ENCODE measurements around the gene LEPROT. TPM values are rescaled to one million over a fixed set of nuclear protein-coding genes. Genes with fewer than 3 reads are reported as not detected.

The LEPROT gene
- total RNA-seq, 1 donor from 2014 or later = 56.0 TPM

- no peaks in the 10 kb centered on the region for H3K36me3 Mint-ChIP-seq (ENCODE audit: unreplicated experiment)
- TF ChIP-seq CTCF (IDR thresholded peaks at IDR 0.05; ENCODE audit: partially characterized antibody, unreplicated experiment) = no peak
- no peak overlapping the region for H3K4me3 Mint-ChIP-seq (ENCODE audit: unreplicated experiment)
Measured at GRCh38 chr1:65477414-65478378, 57.2 kb downstream of the LEPROT start.

DNA sequence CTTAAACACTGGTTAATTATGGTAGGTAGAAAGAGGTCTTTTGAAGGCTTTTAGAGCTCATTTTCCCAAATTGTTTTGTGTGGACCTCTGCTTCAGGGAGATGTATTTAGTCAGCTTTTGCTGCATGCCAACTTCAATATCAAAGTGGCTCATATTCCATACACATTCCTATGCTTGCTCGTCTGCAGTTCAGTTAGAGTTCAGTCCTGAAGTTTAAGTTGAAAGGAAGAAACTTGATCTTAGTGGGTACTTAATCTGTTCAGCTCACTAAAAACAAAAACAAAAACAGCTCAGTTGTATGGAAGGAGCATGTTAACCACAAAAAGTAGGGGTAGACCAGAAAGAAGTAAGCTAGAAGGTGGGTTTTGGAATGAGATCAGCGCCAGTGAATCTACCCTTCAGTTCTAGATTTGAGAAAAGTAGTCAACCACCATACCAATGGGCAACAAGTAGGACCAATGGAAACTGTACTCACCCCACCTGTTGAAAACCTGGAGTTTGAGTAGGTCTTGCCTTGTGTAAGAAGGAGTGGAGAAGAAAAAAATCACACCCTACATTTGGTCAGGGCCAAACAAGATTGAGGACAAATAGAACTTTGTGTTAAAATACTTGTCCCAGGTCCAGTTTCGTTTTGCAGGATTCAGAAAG is 58.0 kb downstream of the LEPROT start:
- Mint-ChIP-seq H3K27ac (ENCODE audit: unreplicated experiment) (no peak overlapping the region), H3K4me1 (ENCODE audit: low read depth, unreplicated experiment) (peaks cover 1% of the 10 kb centered on the region), H3K4me3 (ENCODE audit: unreplicated experiment) (no peak overlapping the region), H3K27me3 (ENCODE audit: unreplicated experiment) (no peaks in the 10 kb centered on the region), H3K36me3 (ENCODE audit: unreplicated experiment) (no peaks in the 10 kb centered on the region), H3K9me3 (ENCODE audit: unreplicated experiment) (no peaks in the 10 kb centered on the region)
- no peak for TF ChIP-seq CTCF (IDR thresholded peaks at IDR 0.05; ENCODE audit: partially characterized antibody, unreplicated experiment)
- DNase-seq = no peak

More at GRCh38 chr1:65477414-65478378, 57.2 kb downstream of the LEPROT start:
- Mint-ChIP-seq H3K27ac (ENCODE audit: unreplicated experiment) (no peak overlapping the region), H3K4me1 (ENCODE audit: low read depth, unreplicated experiment) (peaks cover 5% of the 10 kb centered on the region), H3K9me3 (ENCODE audit: unreplicated experiment) (peaks cover under 1% of the 10 kb centered on the region), H3K27me3 (ENCODE audit: unreplicated experiment) (no peaks in the 10 kb centered on the region)
- no peak for DNase-seq

GRCh38 chr1:65479554-65480204 is 59.2 kb downstream of the LEPROT start:
- no peaks in the 10 kb centered on the region for H3K4me1 Mint-ChIP-seq (ENCODE audit: low read depth, unreplicated experiment)
- H3K9me3 Mint-ChIP-seq (ENCODE audit: unreplicated experiment) = no peaks in the 10 kb centered on the region
- peaks cover 2% of the 10 kb centered on the region for H3K27me3 Mint-ChIP-seq (ENCODE audit: unreplicated experiment)
- H3K4me3 Mint-ChIP-seq (ENCODE audit: unreplicated experiment) = no peak overlapping the region
- no peaks in the 10 kb centered on the region for H3K36me3 Mint-ChIP-seq (ENCODE audit: unreplicated experiment)
- DNase-seq = no peak
- TF ChIP-seq CTCF (IDR thresholded peaks at IDR 0.05; ENCODE audit: partially characterized antibody, unreplicated experiment) = no peak
- H3K27ac Mint-ChIP-seq (ENCODE audit: unreplicated experiment) = no peak overlapping the region

- no peak for TF ChIP-seq CTCF (IDR thresholded peaks at IDR 0.05; ENCODE audit: partially characterized antibody, unreplicated experiment)
- no peak overlapping the region for H3K27ac Mint-ChIP-seq (ENCODE audit: unreplicated experiment)
- no peak overlapping the region for H3K4me3 Mint-ChIP-seq (ENCODE audit: unreplicated experiment)
- no peaks in the 10 kb centered on the region for H3K36me3 Mint-ChIP-seq (ENCODE audit: unreplicated experiment)
- DNase-seq = no peak
- H3K27me3 Mint-ChIP-seq (ENCODE audit: unreplicated experiment) = peaks cover 2% of the 10 kb centered on the region
- no peaks in the 10 kb centered on the region for H3K4me1 Mint-ChIP-seq (ENCODE audit: low read depth, unreplicated experiment)
- H3K9me3 Mint-ChIP-seq (ENCODE audit: unreplicated experiment) = no peaks in the 10 kb centered on the region
Measured at GRCh38 chr1:65480684-65481405, 60.4 kb downstream of the LEPROT start.

Measured in glutamatergic neuron (in vitro differentiated cells).